ENCODE results near the gene PROZ. TPM values are rescaled to one million over a fixed set of nuclear protein-coding genes. Genes with fewer than 3 reads are reported as not detected.
A peak's percentile ranks its signal among the peaks of the same experiment; 100 is the strongest.
"Not testable (repeated sequence)": the region's sequence is repeated elsewhere in the genome, so short reads cannot be mapped to it uniquely, and the experiment has no call there.

Gene PROZ
- total RNA-seq, 1 donor from 2014 or later, result not detected

GRCh38 chr13:113155201-113155600, 3.2 kb upstream of the PROZ start:
- no peak for DNase-seq (ENCODE audit: extremely low read depth, low read depth, low spot score)

GRCh38 chr13:113155982-113156655, 2.3 kb upstream of the PROZ start:
- no peak for DNase-seq (ENCODE audit: extremely low read depth, low read depth, low spot score)

- DNase-seq (ENCODE audit: extremely low read depth, low read depth, low spot score), result no peak
Measured at GRCh38 chr13:113157206-113157928, 1.1 kb upstream of the PROZ start.

- no peak for DNase-seq (ENCODE audit: extremely low read depth, low read depth, low spot score)
Measured at GRCh38 chr13:113158946-113159345, 498 bp downstream of the PROZ start.

GRCh38 chr13:113159701-113160100, 1.3 kb downstream of the PROZ start:
- no peak for DNase-seq (ENCODE audit: extremely low read depth, low read depth, low spot score)

GRCh38 chr13:113160983-113161382, 2.5 kb downstream of the PROZ start:
- no peak for DNase-seq (ENCODE audit: extremely low read depth, low read depth, low spot score)

GRCh38 chr13:113161433-113161832, 3.0 kb downstream of the PROZ start:
- no peak for DNase-seq (ENCODE audit: extremely low read depth, low read depth, low spot score)

GRCh38 chr13:113161975-113162374, 3.5 kb downstream of the PROZ start:
- not testable (repeated sequence) for DNase-seq (ENCODE audit: extremely low read depth, low read depth, low spot score)

- no peak for DNase-seq (ENCODE audit: extremely low read depth, low read depth, low spot score)
Measured at GRCh38 chr13:113162783-113163685, 4.6 kb downstream of the PROZ start.

GRCh38 chr13:113164492-113164891, 6.0 kb downstream of the PROZ start:
- DNase-seq (ENCODE audit: extremely low read depth, low read depth, low spot score), result no peak

- DNase-seq (ENCODE audit: extremely low read depth, low read depth, low spot score), result no peak
Measured at GRCh38 chr13:113166266-113166665, 7.8 kb downstream of the PROZ start.

GRCh38 chr13:113166681-113167080, 8.2 kb downstream of the PROZ start:
- DNase-seq (ENCODE audit: extremely low read depth, low read depth, low spot score), result no peak

GRCh38 chr13:113167155-113167554, 8.7 kb downstream of the PROZ start:
- no peak for DNase-seq (ENCODE audit: extremely low read depth, low read depth, low spot score)

- DNase-seq (ENCODE audit: extremely low read depth, low read depth, low spot score), result no peak
Measured at GRCh38 chr13:113167575-113167974, 9.1 kb downstream of the PROZ start.

GRCh38 chr13:113168211-113168610, 9.8 kb downstream of the PROZ start:
- DNase-seq (ENCODE audit: extremely low read depth, low read depth, low spot score), result no peak

GRCh38 chr13:113169277-113170272, 11.1 kb downstream of the PROZ start:
- no peak for DNase-seq (ENCODE audit: extremely low read depth, low read depth, low spot score)

- DNase-seq (ENCODE audit: extremely low read depth, low read depth, low spot score), result peak; percentile 68
Measured at GRCh38 chr13:113170511-113170910, 12.1 kb downstream of the PROZ start.

- no peak for DNase-seq (ENCODE audit: extremely low read depth, low read depth, low spot score)
Measured at GRCh38 chr13:113171250-113172125, 13.0 kb downstream of the PROZ start.

GRCh38 chr13:113172419-113172926, 14.0 kb downstream of the PROZ start:
- no peak for DNase-seq (ENCODE audit: extremely low read depth, low read depth, low spot score)
